ACC112 (cell line): Measurements from ENCODE around the gene STAG2.
"Not testable (repeated sequence)": the region's sequence is repeated elsewhere in the genome, so short reads cannot be mapped to it uniquely, and the experiment has no call there.

ENCODE experiments used
- H2AFZ ChIP-seq: fragments of 200-600 bp; sonication (generic); one replicate; pipeline ENCODE4 v1.6.0; 2017; ENCODE audit warnings: antibody characterized with exemption, low read length; ENCODE audit not compliant: unreplicated experiment
- H3K27ac ChIP-seq: fragments of 200-600 bp; sonication (generic); 2 replicates; pipeline ENCODE4 v1.5.1; 2014; ENCODE audit warnings: low read depth, mild to moderate bottlenecking, antibody characterized with exemption, low read length, moderate library complexity
- H3K27me3 ChIP-seq: fragments of 200-600 bp; sonication (generic); 2 replicates; pipeline ENCODE4 v1.6.1; 2014; ENCODE audit warnings: mild to moderate bottlenecking, antibody characterized with exemption, low read length, moderate library complexity, mixed read lengths; ENCODE audit not compliant: insufficient read depth
- H3K36me3 ChIP-seq: fragments of 200-600 bp; sonication (generic); 2 replicates; pipeline ENCODE4 v1.6.1; 2016; ENCODE audit warnings: mild to moderate bottlenecking, antibody characterized with exemption, low read length, moderate library complexity, mixed read lengths; ENCODE audit not compliant: insufficient read depth
- H3K4me1 ChIP-seq: fragments of 200-600 bp; sonication (generic); one replicate; pipeline ENCODE4 v1.6.1; 2016; ENCODE audit warnings: low read length, mixed read lengths; ENCODE audit not compliant: insufficient read depth, unreplicated experiment, control insufficient read depth
- H3K4me3 ChIP-seq: fragments of 200-600 bp; sonication (generic); 2 replicates; pipeline ENCODE4 v1.5.1; 2014; ENCODE audit warnings: mild to moderate bottlenecking, low read depth, low read length
- H3K79me2 ChIP-seq: fragments of 200-600 bp; sonication (generic); one replicate; pipeline ENCODE4 v1.6.0; 2016; ENCODE audit warnings: low read length; ENCODE audit not compliant: control insufficient read depth, unreplicated experiment, insufficient read depth

The STAG2 gene

GRCh38 chrX:124030520-124030919 is 69.0 kb downstream of the STAG2 start:
- Histone ChIP-seq H3K27me3 (no peaks in the 10 kb centered on the region), H3K36me3 (peaks cover 10% of the 10 kb centered on the region), H2AFZ (no peak overlapping the region), H3K4me1 (peaks cover 11% of the 10 kb centered on the region), H3K27ac (no peak overlapping the region), H3K79me2 (peaks cover 16% of the 10 kb centered on the region), H3K4me3 (no peak overlapping the region)

DNA sequence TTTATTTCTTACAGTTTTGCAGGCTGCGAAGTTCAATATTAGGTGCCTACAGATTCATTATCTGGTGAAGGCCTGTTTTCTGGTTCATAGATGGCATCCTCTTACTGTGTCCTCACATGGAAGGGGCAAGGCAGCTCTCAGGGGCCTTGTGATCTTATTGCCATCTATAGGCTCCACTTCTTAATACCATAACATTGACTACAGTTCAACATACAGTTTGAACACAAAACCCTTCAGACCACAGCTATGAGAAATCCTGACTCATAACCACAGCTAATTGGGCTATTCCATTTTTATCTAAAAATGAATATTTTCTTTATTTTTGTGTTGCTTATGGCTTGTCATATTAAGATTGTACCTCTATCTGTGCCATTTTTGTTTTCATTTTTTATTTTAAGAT is 72.3 kb downstream of the STAG2 start:
- peaks cover 4% of the 10 kb centered on the region for H3K4me1 ChIP-seq
- peaks cover 14% of the 10 kb centered on the region for H3K79me2 ChIP-seq
- H3K27ac ChIP-seq: no peak overlapping the region
- H3K36me3 ChIP-seq: 0 out of 2 replicates have a peak, but pooled peaks cover 2% of the 10 kb centered on the region
- H2AFZ ChIP-seq: no peak overlapping the region
- no peak overlapping the region for H3K4me3 ChIP-seq
- no peaks in the 10 kb centered on the region for H3K27me3 ChIP-seq

GRCh38 chrX:124035657-124036056 is 74.2 kb downstream of the STAG2 start:
- H2AFZ ChIP-seq: no peak overlapping the region
- 0 out of 2 replicates have a peak, but pooled peaks cover 2% of the 10 kb centered on the region for H3K36me3 ChIP-seq
- no peak overlapping the region for H3K27ac ChIP-seq
- H3K27me3 ChIP-seq: no peaks in the 10 kb centered on the region
- no peak overlapping the region for H3K4me3 ChIP-seq
- peaks cover 4% of the 10 kb centered on the region for H3K4me1 ChIP-seq
- peaks cover 11% of the 10 kb centered on the region for H3K79me2 ChIP-seq

- Histone ChIP-seq H3K27ac (no peak overlapping the region), H3K4me1 (no peaks in the 10 kb centered on the region), H2AFZ (no peak overlapping the region), H3K27me3 (no peaks in the 10 kb centered on the region), H3K79me2 (no peaks in the 10 kb centered on the region), H3K4me3 (no peak overlapping the region), H3K36me3 (0 out of 2 replicates have a peak, but pooled peaks cover 2% of the 10 kb centered on the region)
Measured at GRCh38 chrX:124042042-124042441, 80.5 kb downstream of the STAG2 start.

DNA sequence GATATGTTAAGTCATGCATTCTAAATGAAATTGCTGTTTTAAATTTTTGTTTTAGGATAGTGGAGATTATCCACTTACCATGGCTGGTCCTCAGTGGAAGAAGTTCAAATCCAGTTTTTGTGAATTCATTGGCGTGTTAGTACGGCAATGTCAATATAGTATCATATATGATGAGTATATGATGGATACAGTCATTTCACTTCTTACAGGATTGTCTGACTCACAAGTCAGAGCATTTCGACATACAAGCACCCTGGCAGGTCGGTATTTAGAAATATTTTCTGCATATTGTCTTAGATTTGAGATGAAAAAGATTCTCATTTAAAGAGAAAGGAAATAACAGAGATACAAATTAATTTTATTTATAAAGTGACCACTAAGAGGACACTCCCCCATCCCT is 83.6 kb downstream of the STAG2 start:
- no peaks in the 10 kb centered on the region for H3K36me3 ChIP-seq
- H3K27ac ChIP-seq: no peak overlapping the region
- H3K27me3 ChIP-seq: no peaks in the 10 kb centered on the region
- H3K4me1 ChIP-seq: no peaks in the 10 kb centered on the region
- no peak overlapping the region for H3K4me3 ChIP-seq
- no peak overlapping the region for H2AFZ ChIP-seq
- H3K79me2 ChIP-seq: no peaks in the 10 kb centered on the region

DNA sequence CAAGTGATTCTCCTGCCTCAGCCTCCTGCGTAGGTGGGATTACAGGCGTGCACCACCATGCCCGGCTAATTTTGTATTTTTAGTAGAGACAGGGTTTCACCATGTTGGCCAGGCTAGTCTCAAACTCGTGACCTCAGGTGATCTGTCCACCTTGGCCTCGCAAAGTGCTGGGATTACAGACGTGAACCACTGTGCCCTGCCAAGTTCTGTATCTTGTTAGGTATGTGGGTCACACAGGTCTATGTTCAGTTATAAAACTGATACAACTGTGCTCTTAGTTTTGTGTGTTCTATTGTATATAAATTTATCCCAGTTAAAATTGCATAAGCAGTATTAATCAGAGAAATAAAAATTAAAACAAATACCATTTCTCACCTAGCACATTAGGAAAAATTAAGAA is 122.9 kb downstream of the STAG2 start:
- not testable (repeated sequence) for H3K79me2 ChIP-seq, H3K27me3 ChIP-seq, H3K27ac ChIP-seq, H3K4me3 ChIP-seq, H3K4me1 ChIP-seq, H3K36me3 ChIP-seq, H2AFZ ChIP-seq

GRCh38 chrX:124085063-124085462 is 123.6 kb downstream of the STAG2 start:
- Histone ChIP-seq H3K27ac (no peak overlapping the region), H3K4me3 (no peak overlapping the region), H3K36me3 (no peaks in the 10 kb centered on the region), H3K4me1 (no peaks in the 10 kb centered on the region), H2AFZ (no peak overlapping the region), H3K79me2 (no peaks in the 10 kb centered on the region), H3K27me3 (no peaks in the 10 kb centered on the region)

- no peak overlapping the region for H3K4me3 ChIP-seq
- H3K4me1 ChIP-seq: no peaks in the 10 kb centered on the region
- no peak overlapping the region for H3K27ac ChIP-seq
- H3K36me3 ChIP-seq: peaks cover 6% of the 10 kb centered on the region
- no peaks in the 10 kb centered on the region for H3K79me2 ChIP-seq
- H3K27me3 ChIP-seq: no peaks in the 10 kb centered on the region
- no peak overlapping the region for H2AFZ ChIP-seq
Measured at GRCh38 chrX:124086411-124086810, 124.9 kb downstream of the STAG2 start.

DNA sequence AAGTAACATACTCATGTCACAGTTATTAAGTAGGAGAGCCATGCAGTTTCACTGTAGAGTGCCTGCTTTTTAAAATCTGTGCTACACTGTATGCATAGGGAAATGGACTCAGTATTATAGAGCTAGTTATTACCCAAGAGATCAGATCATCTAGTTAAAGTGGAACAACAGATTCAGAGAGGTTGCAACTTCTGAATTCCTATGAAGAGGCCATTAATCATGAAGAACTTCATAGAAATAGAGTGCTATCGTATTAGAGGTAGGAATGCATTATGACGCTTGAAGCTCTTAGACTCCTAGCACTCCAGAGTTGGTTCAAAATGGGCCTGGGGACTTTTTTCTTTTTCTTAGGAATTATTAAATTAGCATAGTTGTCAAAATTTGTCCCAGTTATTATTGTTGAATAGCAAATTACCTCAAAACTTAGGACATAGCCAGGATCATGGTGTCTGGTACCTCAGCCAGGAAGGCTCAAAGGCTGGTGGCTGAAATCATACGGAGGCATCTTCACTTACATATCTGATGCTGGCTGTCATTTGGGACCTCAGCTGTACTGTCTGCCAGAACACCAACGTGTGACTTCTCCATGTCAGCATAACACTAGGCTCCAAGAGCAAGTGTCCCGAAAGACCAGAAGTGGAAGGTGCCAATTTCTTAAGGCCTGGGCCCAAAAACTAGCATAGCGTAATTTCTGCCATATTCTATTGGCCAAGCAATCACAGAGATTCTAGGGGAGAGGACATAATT is 125.7 kb downstream of the STAG2 start:
- H3K27me3 ChIP-seq: no peaks in the 10 kb centered on the region
- no peak overlapping the region for H2AFZ ChIP-seq
- no peaks in the 10 kb centered on the region for H3K79me2 ChIP-seq
- H3K27ac ChIP-seq: no peak overlapping the region
- peaks cover 9% of the 10 kb centered on the region for H3K36me3 ChIP-seq
- no peak overlapping the region for H3K4me3 ChIP-seq
- no peaks in the 10 kb centered on the region for H3K4me1 ChIP-seq

DNA sequence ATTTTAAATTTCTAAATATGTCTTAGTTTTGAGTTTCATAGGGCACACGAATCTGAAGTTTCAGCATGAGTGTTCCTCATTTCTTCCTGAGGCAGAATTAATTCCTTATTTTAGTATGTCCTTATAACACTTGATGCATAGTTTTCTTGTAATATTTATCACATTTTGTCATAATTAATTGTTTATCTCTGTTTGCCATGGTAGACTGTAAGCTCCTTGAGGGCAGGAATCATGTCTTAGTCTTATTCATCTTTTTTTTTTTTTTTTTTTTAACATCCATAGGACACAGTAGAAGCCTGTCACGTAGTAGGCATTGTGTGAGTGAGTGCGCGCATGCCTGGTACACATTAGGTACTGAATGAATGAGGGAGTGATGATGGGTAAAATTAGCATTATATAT is 131.7 kb downstream of the STAG2 start:
- H3K36me3 ChIP-seq: peaks cover 24% of the 10 kb centered on the region
- no peaks in the 10 kb centered on the region for H3K4me1 ChIP-seq
- no peak overlapping the region for H3K4me3 ChIP-seq
- H3K27ac ChIP-seq: no peak overlapping the region
- no peaks in the 10 kb centered on the region for H3K27me3 ChIP-seq
- H2AFZ ChIP-seq: no peak overlapping the region
- H3K79me2 ChIP-seq: no peaks in the 10 kb centered on the region

- Histone ChIP-seq H3K4me3 (no peak overlapping the region), H3K4me1 (no peaks in the 10 kb centered on the region), H3K36me3 (peaks cover 17% of the 10 kb centered on the region), H2AFZ (no peak overlapping the region), H3K27me3 (no peaks in the 10 kb centered on the region), H3K79me2 (no peaks in the 10 kb centered on the region), H3K27ac (no peak overlapping the region)
Measured at GRCh38 chrX:124097116-124097515, 135.6 kb downstream of the STAG2 start.
